Mesendoderm (in vitro differentiated cells): ENCODE measurements around the gene CDH11.

Source experiments
- DNase-seq: peaks from one replicate; pipeline ENCODE4 v3.0.0; 2013
- H2AK5ac ChIP-seq: 2 replicates; pipeline ENCODE4 v1.6.1; 2013; ENCODE audit warnings: low read length, inconsistent platforms
- H2BK120ac ChIP-seq: 2 replicates; pipeline ENCODE4 v1.6.1; 2013; ENCODE audit warnings: low read depth, mild to moderate bottlenecking, low read length, moderate library complexity, mixed read lengths
- H2BK15ac ChIP-seq: replicated peaks from 2 replicates; pipeline ENCODE4 v1.6.1; 2013; ENCODE audit warnings: low read depth, mild to moderate bottlenecking, moderate library complexity
- H2BK5ac ChIP-seq: 2 replicates; pipeline ENCODE4 v1.6.1; 2013; ENCODE audit warnings: low read length, inconsistent platforms
- H3K18ac ChIP-seq: 2 replicates; pipeline ENCODE4 v1.6.1; 2013; ENCODE audit warnings: mild to moderate bottlenecking, low read length, mixed read lengths
- H3K23ac ChIP-seq: one replicate; pipeline ENCODE4 v1.6.1; 2013; ENCODE audit warnings: low read length
- H3K27ac ChIP-seq: 2 replicates; pipeline ENCODE4 v1.5.1; 2013; ENCODE audit warnings: low read depth, mild to moderate bottlenecking, inconsistent platforms, low read length, moderate library complexity
- H3K27me3 ChIP-seq: 2 replicates; pipeline ENCODE4 v1.6.1; 2013; ENCODE audit warnings: low read length, control low read depth, mild to moderate bottlenecking, inconsistent platforms; ENCODE audit not compliant: insufficient read depth, poor library complexity
- H3K36me3 ChIP-seq: 2 replicates; pipeline ENCODE4 v1.6.1; 2013; ENCODE audit warnings: low read length, inconsistent platforms; ENCODE audit not compliant: control insufficient read depth, insufficient read depth
- H3K4ac ChIP-seq: one replicate; pipeline ENCODE4 v1.6.1; 2013; ENCODE audit warnings: low read depth, mild to moderate bottlenecking, low read length, moderate library complexity
- H3K4me1 ChIP-seq: 2 replicates; pipeline ENCODE4 v1.6.1; 2013; ENCODE audit warnings: low read depth, low read length, inconsistent platforms; ENCODE audit not compliant: control insufficient read depth
- H3K4me2 ChIP-seq: 2 replicates; pipeline ENCODE4 v1.6.1; 2013; ENCODE audit warnings: low read length
- H3K4me3 ChIP-seq: 2 replicates; pipeline ENCODE4 v1.5.1; 2013; ENCODE audit warnings: mild to moderate bottlenecking, low read length
- H3K56ac ChIP-seq: one replicate; pipeline ENCODE4 v1.6.1; 2013; ENCODE audit warnings: low read length
- H3K79me1 ChIP-seq: 2 replicates; pipeline ENCODE4 v1.6.1; 2013; ENCODE audit warnings: low read length, inconsistent platforms
- H3K79me2 ChIP-seq: 2 replicates; pipeline ENCODE4 v1.6.1; 2013; ENCODE audit warnings: mild to moderate bottlenecking, low read length; ENCODE audit not compliant: control insufficient read depth, insufficient read depth
- H3K9ac ChIP-seq: 2 replicates; pipeline ENCODE4 v1.6.1; 2013; ENCODE audit warnings: low read length, inconsistent platforms
- H4K5ac ChIP-seq: one replicate; pipeline ENCODE4 v1.6.1; 2013; ENCODE audit warnings: low read length
- H4K8ac ChIP-seq: one replicate; pipeline ENCODE4 v1.6.1; 2013; ENCODE audit warnings: low read depth, mild to moderate bottlenecking, control low read depth, low read length, moderate library complexity
- WGBS: extraction: QIAGEN DNeasy Blood & Tissue Kit; methylation state at CpG from one replicate; pipeline ENCODE4 v1.1.7; 2013; ENCODE audit warnings: low lambda C conversion rate, missing lambda C conversion rate; ENCODE audit not compliant: insufficient coverage; ENCODE audit errors: extremely low coverage; 5-methylcytosine and 5-hydroxymethylcytosine counted together

The CDH11 gene

DNA sequence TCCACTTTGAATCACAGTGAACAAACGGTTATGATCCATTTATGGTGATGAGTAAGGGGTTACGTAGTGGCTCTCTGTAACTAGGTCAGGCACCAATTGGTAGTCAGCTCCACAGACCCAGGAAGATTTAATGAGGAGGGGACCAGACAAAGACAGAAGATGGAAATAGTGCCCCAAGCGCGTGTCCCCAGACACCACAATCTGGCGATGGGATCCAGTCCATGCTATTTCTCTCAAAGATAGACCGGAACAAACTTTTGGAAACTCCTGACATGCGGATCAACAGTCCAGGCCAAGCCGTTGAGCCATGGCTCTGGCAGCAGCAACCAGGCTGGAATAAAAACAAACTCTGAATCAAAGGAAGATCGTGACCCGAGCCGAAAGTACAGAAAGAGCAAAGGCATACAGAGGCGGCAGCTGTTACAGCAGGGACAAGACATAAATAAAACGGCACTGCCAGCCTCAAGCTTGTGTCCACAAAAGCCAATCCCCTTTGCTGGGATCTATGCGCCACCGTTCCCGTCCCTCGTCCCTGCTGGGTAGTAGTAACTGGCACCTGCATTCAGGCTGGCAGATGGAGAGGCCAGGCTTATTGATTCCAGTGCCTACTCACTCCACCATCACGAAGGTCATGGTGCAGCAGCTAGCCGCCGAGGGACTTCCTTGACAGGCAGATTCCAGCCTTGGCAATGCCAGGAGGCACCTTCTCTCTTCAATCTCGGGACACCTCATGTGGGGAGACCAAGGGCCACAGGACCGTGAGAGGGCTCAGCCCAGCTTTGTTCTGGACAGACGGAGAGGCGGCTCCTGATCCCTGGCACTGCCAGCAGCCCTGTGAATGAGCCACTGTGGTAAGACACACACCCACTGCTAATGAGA lies 50.2 kb downstream of the CDH11 start:
- no peak for DNase-seq
- Histone ChIP-seq H3K56ac (no peak overlapping the region), H2AK5ac (no peak overlapping the region), H3K4me2 (no peak overlapping the region), H2BK120ac (no peak overlapping the region), H2BK5ac (no peak overlapping the region), H3K9ac (no peak overlapping the region), H4K8ac (no peak overlapping the region), H3K4me3 (no peak overlapping the region), H3K27ac (no peak overlapping the region), H3K4me1 (no peaks in the 10 kb centered on the region), H2BK15ac (no peak overlapping the region), H3K23ac (no peak overlapping the region), H3K36me3 (no peaks in the 10 kb centered on the region), H3K4ac (no peak overlapping the region), H3K18ac (peak overlapping the region; percentile 62), H3K79me1 (no peaks in the 10 kb centered on the region), H3K79me2 (no peaks in the 10 kb centered on the region), H3K27me3 (no peaks in the 10 kb centered on the region), H4K5ac (no peak overlapping the region)
- no CpG with 5 or more reads among the region's 24 CpGs for WGBS

DNA sequence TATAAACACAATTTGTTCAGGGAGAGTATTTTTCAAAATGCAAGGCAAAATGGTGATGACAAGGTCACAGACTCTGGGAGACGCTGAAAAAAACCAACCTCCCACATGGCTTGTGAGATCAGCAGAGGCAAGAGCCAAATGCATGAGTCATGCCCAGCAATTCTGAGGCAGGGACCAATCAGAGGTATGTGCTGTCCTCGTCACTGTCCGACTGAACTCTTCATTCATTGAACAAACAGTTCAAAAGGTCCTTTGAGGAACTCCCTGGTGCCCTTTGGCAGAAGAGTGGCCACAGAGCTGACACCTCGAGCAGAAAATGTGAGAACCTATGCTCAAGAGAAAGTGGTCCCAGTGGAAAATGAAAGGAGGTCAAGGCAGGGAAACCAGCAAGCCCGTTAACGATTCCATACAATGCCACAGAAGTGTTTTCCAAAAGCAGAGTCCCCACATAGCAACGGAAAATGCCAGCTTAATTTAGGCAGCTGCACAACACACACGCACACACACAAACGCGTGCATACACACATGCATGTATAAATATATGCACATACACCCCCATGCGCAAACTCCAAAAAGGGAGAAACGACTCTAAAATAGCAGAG lies 50.9 kb downstream of the CDH11 start:
- Histone ChIP-seq H3K23ac (no peak overlapping the region), H3K9ac (no peak overlapping the region), H3K27me3 (no peaks in the 10 kb centered on the region), H3K79me2 (no peaks in the 10 kb centered on the region), H3K4me2 (no peak overlapping the region), H2BK5ac (no peak overlapping the region), H3K18ac (peak overlapping the region; percentile 62), H2BK120ac (no peak overlapping the region), H3K27ac (no peak overlapping the region), H3K4me3 (no peak overlapping the region), H3K36me3 (no peaks in the 10 kb centered on the region), H2BK15ac (no peak overlapping the region), H4K8ac (no peak overlapping the region), H3K4me1 (no peaks in the 10 kb centered on the region), H4K5ac (no peak overlapping the region), H3K56ac (no peak overlapping the region), H3K4ac (no peak overlapping the region), H3K79me1 (no peaks in the 10 kb centered on the region), H2AK5ac (no peak overlapping the region)
- peak; percentile 93 for DNase-seq
- WGBS, result no CpG with 5 or more reads among the region's 12 CpGs

DNA sequence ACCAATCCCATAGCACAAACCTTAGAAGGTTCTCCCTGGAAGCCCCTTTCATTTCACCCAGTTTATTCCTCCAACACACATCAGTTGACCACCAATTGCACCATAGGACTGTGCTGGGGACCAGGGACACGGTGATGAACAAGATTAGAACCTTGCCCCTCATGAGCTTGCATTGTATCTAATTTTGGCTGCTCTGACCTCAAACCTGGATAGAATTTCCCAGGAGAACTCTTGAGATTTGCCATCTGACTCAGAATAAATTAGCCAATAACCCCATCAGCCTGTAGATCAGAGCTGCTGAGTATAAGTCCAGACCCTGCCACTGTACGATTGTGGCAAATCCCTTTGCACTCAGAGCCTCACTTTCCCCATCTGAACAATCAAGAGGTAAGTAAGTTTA lies 52.1 kb downstream of the CDH11 start:
- no peak overlapping the region for H3K4ac ChIP-seq
- H4K5ac ChIP-seq, result no peak overlapping the region
- no peak overlapping the region for H3K23ac ChIP-seq
- H3K79me1 ChIP-seq, result no peaks in the 10 kb centered on the region
- no peaks in the 10 kb centered on the region for H3K79me2 ChIP-seq
- no peak overlapping the region for H3K27ac ChIP-seq
- H4K8ac ChIP-seq, result no peak overlapping the region
- H2BK15ac ChIP-seq, result no peak overlapping the region
- no peak overlapping the region for H3K4me2 ChIP-seq
- H3K4me1 ChIP-seq, result no peaks in the 10 kb centered on the region
- no peak overlapping the region for H3K56ac ChIP-seq
- no peak overlapping the region for H3K4me3 ChIP-seq
- no peak overlapping the region for H3K18ac ChIP-seq
- no peak overlapping the region for H2BK120ac ChIP-seq
- no peak for DNase-seq
- no peak overlapping the region for H3K9ac ChIP-seq
- no CpG with 5 or more reads among the region's 2 CpGs for WGBS
- H3K36me3 ChIP-seq, result no peaks in the 10 kb centered on the region
- H2AK5ac ChIP-seq, result no peak overlapping the region
- H2BK5ac ChIP-seq, result no peak overlapping the region
- no peaks in the 10 kb centered on the region for H3K27me3 ChIP-seq

DNA sequence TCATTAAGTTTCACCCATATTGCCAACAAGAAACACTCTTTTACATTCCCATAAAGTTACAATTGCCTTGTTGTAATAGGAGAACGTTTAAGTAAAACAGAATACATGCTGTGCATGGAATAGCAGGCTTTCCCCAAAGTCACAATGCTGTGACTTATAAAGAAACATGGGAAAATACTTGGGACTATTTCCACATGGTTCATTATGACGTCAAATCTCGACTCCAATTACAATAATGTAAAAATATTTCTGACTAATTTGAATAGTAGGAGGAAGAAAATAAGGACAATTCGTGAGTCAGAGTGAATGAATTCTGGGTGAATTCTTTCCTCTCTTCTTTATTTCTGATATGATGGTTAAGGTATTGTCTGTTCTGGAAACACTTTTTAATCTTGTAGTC lies 52.8 kb downstream of the CDH11 start:
- no peak overlapping the region for H2AK5ac ChIP-seq
- H3K4me1 ChIP-seq, result no peaks in the 10 kb centered on the region
- H4K5ac ChIP-seq, result no peak overlapping the region
- no peak for DNase-seq
- no peak overlapping the region for H3K9ac ChIP-seq
- no peak overlapping the region for H3K4me2 ChIP-seq
- H3K36me3 ChIP-seq, result no peaks in the 10 kb centered on the region
- H3K27me3 ChIP-seq, result no peaks in the 10 kb centered on the region
- H3K27ac ChIP-seq, result no peak overlapping the region
- H3K18ac ChIP-seq, result no peak overlapping the region
- H3K4ac ChIP-seq, result no peak overlapping the region
- H3K4me3 ChIP-seq, result no peak overlapping the region
- no peaks in the 10 kb centered on the region for H3K79me1 ChIP-seq
- H2BK120ac ChIP-seq, result no peak overlapping the region
- H2BK15ac ChIP-seq, result no peak overlapping the region
- no peak overlapping the region for H4K8ac ChIP-seq
- no peak overlapping the region for H3K56ac ChIP-seq
- no peak overlapping the region for H3K23ac ChIP-seq
- no CpG with 5 or more reads among the region's 4 CpGs for WGBS
- H2BK5ac ChIP-seq, result no peak overlapping the region
- H3K79me2 ChIP-seq, result no peaks in the 10 kb centered on the region

DNA sequence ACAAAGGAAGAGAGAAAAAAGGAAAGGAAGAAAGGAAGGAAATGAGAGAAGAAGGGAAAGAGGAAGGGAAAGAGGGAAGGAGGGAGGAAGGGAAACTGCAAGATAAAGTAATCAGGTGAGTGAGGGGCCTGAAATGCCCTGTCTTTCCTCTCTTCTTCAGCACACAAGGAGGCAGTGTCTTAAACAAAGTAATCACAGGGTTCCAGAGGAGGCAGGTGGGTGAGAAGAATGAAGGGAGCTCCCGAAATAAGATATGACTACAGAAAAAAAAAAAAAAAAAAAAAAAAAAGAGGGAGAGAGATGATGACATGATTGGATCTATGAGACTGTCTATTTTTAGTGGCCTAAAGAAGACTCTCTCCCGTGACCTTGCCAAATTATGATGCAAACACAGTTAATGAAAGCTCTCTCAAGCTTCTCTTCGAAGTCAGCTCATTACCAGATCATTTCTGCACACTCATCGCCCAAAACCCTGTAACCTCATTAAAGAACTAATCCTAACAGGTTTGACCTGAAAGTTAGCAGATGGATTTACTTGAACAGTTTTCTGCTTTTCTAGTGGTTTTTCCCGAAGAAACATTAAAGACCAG lies 53.6 kb downstream of the CDH11 start:
- H3K4me1 ChIP-seq, result no peaks in the 10 kb centered on the region
- H3K27me3 ChIP-seq, result no peaks in the 10 kb centered on the region
- no peak overlapping the region for H3K23ac ChIP-seq
- H2BK120ac ChIP-seq, result no peak overlapping the region
- no peak overlapping the region for H3K18ac ChIP-seq
- no peak overlapping the region for H3K27ac ChIP-seq
- H3K79me1 ChIP-seq, result no peaks in the 10 kb centered on the region
- H3K4me2 ChIP-seq, result no peak overlapping the region
- H4K8ac ChIP-seq, result no peak overlapping the region
- H3K4ac ChIP-seq, result no peak overlapping the region
- no peak overlapping the region for H3K56ac ChIP-seq
- no peaks in the 10 kb centered on the region for H3K36me3 ChIP-seq
- no CpG with 5 or more reads among the region's 5 CpGs for WGBS
- H4K5ac ChIP-seq, result no peak overlapping the region
- H3K79me2 ChIP-seq, result no peaks in the 10 kb centered on the region
- no peak overlapping the region for H3K4me3 ChIP-seq
- H2BK15ac ChIP-seq, result no peak overlapping the region
- H3K9ac ChIP-seq, result no peak overlapping the region
- DNase-seq, result peak; percentile 41
- no peak overlapping the region for H2AK5ac ChIP-seq
- no peak overlapping the region for H2BK5ac ChIP-seq
